Peyer's patch (tissue), 4 donors: Measurements from ENCODE around the gene OR10X1. TPM values are rescaled to one million over a fixed set of nuclear protein-coding genes. Genes with fewer than 3 reads are reported as not detected.

ENCODE experiments used
- DNase-seq, 3 donors: peaks; one replicate each; pipeline ENCODE4 v3.0.0-alpha.2; 2017 to 2019
- H3K27ac ChIP-seq, 4 donors: fragments of 200-600 bp; sonication (generic); one replicate each; pipeline ENCODE4 v1.5.1; 2016 to 2019
- H3K27me3 ChIP-seq, 2 donors: fragments of 200-600 bp; sonication (generic); one replicate each; pipeline ENCODE4 v1.5.1; 2019
- H3K36me3 ChIP-seq, 3 donors: fragments of 200-600 bp; sonication (generic); one replicate each; pipeline ENCODE4 v1.5.1; 2016 to 2019
- H3K4me1 ChIP-seq, 4 donors: fragments of 200-600 bp; sonication (generic); one replicate each; pipeline ENCODE4 v1.5.1; 2016 to 2019
- H3K4me3 ChIP-seq, 4 donors: fragments of 200-600 bp; sonication (generic); 1 replicate in 3 of 4; 2 replicates in 1 of 4; pipeline ENCODE4 v1.5.1; 2016 to 2019; ENCODE audit warnings: mild to moderate bottlenecking in 1 of 4
- H3K9me3 ChIP-seq, 4 donors: fragments of 200-600 bp; sonication (generic); one replicate each; pipeline ENCODE4 v1.5.1; 2016 to 2019; ENCODE audit warnings: mild to moderate bottlenecking in 1 of 4
- POLR2A ChIP-seq, 2 donors: fragments of 450-650 bp; IDR thresholded peaks; one replicate each; pipeline ENCODE4 v1.5.1; 2017; ENCODE audit warnings: antibody characterized with exemption in 2 of 2, mild to moderate bottlenecking in 2 of 2, moderate library complexity in 2 of 2
- total RNA-seq, 4 donors: library from RNA; depleted of rRNA; stranded (reverse); fragments of >200 nt; gene quantifications; one replicate each; pipeline ENCODE4 v1.1.0, GENCODE V29; 2016
- TF ChIP-seq, protein P1 (sequence below), 6 experiments: fragments of 450-650 bp in 4 of 6; fragments of 200-600 bp in 2 of 6; sonication (generic) in 1 of 6; IDR thresholded peaks; one replicate each; pipeline ENCODE4 v1.5.1; 2017 to 2019; ENCODE audit warnings: antibody characterized with exemption in 6 of 6, mild to moderate bottlenecking in 3 of 6, moderate library complexity in 1 of 6

The OR10X1 gene, protein sequence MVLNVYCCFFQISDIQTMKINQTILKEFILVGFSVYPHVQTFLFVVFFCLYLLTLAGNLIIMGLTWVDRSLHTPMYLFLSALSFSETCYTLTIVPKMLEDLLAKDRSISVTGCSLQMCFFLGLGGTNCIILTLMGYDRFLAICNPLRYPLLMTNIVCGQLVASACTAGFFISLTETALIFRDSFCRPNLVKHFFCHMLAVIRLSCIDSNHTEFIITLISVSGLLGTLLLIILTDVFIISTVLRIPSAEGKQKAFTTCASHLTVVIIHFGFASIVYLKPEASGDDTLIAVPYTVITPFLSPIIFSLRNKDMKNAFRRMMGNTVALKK
- total RNA-seq, result not detected

DNA sequence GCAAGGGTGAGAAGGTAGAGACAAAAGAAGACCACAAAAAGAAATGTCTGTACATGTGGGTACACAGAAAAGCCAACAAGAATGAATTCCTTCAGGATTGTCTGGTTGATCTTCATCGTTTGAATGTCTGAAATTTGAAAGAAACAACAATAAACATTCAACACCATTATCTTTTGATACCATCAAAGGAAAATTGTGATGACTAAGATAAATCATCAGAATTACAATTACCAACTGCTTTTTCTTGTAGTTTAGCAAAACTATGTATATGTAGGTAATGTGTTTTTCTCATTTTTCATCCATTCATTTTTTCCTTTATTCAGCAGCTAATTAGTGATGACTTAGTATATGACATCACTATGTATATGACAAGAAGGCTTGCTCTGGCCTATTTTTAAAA, at the start of gene OR10X1:
Gene OR10X1, minus strand, starts transcription at position 167 of the 400 bp plus-strand sequence. Its CDS starts 0 bp downstream, at position 167.
- Histone ChIP-seq H3K9me3 (no peaks in the 10 kb centered on the region), H3K36me3 (no peaks in the 10 kb centered on the region), H3K4me1 (no peaks in the 10 kb centered on the region), H3K27me3 (no peaks in the 10 kb centered on the region), H3K4me3 (no peak within 1 kb of the TSS), H3K27ac (no peak within 1 kb of the TSS)
- TF ChIP-seq, protein P1, sequence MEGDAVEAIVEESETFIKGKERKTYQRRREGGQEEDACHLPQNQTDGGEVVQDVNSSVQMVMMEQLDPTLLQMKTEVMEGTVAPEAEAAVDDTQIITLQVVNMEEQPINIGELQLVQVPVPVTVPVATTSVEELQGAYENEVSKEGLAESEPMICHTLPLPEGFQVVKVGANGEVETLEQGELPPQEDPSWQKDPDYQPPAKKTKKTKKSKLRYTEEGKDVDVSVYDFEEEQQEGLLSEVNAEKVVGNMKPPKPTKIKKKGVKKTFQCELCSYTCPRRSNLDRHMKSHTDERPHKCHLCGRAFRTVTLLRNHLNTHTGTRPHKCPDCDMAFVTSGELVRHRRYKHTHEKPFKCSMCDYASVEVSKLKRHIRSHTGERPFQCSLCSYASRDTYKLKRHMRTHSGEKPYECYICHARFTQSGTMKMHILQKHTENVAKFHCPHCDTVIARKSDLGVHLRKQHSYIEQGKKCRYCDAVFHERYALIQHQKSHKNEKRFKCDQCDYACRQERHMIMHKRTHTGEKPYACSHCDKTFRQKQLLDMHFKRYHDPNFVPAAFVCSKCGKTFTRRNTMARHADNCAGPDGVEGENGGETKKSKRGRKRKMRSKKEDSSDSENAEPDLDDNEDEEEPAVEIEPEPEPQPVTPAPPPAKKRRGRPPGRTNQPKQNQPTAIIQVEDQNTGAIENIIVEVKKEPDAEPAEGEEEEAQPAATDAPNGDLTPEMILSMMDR (IDR thresholded peaks at IDR 0.05), result no peak
- no peak for TF ChIP-seq POLR2A (IDR thresholded peaks at IDR 0.05)
- DNase-seq, result no peak

DNA sequence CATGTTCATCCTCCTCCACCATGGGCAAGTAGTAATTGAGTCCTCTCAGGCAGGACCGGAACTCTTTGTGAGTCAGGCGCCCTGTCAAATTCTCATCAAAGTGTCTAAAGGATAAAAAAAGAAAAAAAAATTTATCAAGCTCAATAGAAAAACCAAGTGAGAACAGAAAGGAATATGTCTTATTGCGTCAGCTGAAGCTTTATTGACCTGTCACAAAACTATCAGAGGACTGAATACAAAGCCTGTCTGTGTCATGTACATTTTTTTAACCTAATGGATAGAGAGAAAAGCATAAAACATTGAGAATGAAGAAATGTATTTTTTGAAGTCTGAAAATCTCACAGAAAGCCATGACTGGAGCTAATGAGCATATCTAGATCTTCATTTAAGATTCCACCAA, 34.1 kb upstream of the OR10X1 start:
- Histone ChIP-seq H3K4me3 (no peak overlapping the region), H3K27me3 (no peaks in the 10 kb centered on the region), H3K27ac (no peak overlapping the region), H3K36me3 (no peaks in the 10 kb centered on the region), H3K9me3 (no peaks in the 10 kb centered on the region), H3K4me1 (no peaks in the 10 kb centered on the region)
- DNase-seq, result no peak
- no peak for TF ChIP-seq POLR2A (IDR thresholded peaks at IDR 0.05)
- TF ChIP-seq, protein P1 (IDR thresholded peaks at IDR 0.05), result no peak

DNA sequence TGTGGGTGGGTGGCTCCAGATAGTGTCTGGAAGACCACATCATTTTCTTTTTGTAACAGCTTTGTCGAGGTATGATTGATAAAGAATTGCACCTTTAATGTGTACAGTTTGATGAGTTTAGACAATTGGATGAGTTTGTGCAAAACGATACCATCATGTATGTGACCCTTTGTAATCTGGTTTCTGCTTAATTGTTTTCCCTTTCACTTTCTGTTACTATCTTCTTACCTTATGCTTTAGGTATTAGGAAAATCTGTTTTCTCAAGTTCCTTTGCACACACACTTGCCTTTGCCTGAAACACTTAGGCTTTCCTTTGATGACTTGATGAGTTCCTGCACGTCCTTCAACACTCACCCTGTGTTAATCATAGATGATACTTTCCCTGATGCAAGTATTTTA, 32.2 kb upstream of the OR10X1 start:
- H3K4me1 ChIP-seq, result no peaks in the 10 kb centered on the region

DNA sequence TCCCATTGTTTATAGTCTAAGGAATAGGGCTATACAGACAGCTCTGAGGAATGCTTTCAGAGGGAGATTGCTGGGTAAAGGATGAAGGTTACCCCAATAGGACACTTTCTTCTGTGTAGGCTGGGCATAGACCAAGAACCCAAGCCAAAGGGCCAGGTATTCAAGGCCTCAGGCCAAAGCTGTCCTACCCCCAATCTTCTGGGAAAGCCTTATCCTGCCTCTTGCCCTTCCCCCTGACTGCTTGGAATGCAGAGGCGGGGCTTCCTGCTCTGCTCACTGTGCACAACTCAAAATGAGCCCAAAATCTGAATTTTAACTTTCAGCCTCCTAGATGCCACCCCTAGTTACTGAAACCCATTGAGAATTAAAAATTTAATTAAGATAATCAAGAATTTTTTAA, 27.6 kb upstream of the OR10X1 start:
- Histone ChIP-seq H3K4me1 (no peaks in the 10 kb centered on the region), H3K27ac (no peak overlapping the region), H3K4me3 (no peak overlapping the region), H3K36me3 (no peaks in the 10 kb centered on the region), H3K9me3 (no peaks in the 10 kb centered on the region), H3K27me3 (no peaks in the 10 kb centered on the region)
- no peak for DNase-seq
- no peak for TF ChIP-seq POLR2A (IDR thresholded peaks at IDR 0.05)
- TF ChIP-seq, protein P1 (IDR thresholded peaks at IDR 0.05), result no peak

More for the DNA sequence above, 32.2 kb upstream of the OR10X1 start:
- H3K27me3 ChIP-seq, result no peaks in the 10 kb centered on the region
- H3K9me3 ChIP-seq, result no peaks in the 10 kb centered on the region
- H3K27ac ChIP-seq, result no peak overlapping the region
- no peak for DNase-seq
- no peaks in the 10 kb centered on the region for H3K36me3 ChIP-seq
- no peak overlapping the region for H3K4me3 ChIP-seq
- TF ChIP-seq, protein P1 (IDR thresholded peaks at IDR 0.05), result no peak
- no peak for TF ChIP-seq POLR2A (IDR thresholded peaks at IDR 0.05)

DNA sequence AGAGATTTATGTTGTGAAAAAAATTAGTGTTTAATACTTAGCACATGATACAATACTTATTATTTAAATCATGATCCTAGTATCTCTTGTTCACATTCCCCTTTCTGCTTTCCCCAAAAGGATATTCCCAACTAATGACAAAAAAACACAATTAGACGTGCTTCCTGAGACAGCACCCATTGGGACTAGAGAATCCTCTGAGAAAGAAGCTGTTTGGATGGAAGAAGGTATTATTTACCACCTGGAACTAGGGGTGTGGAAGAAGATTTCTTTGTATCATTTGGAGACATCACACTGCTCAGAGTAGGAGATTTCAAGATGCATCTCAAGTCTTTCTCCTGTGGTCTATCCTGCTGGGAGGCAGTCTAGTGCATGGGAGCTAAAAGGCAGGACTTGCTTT, 25.3 kb upstream of the OR10X1 start, which contains the start of gene OR10Z1:
Gene OR10Z1, plus strand, starts transcription at position 301 of the 400 bp plus-strand sequence. CDS start 1,171 bp downstream, outside the sequence.
- DNase-seq, result no peak
- no peak for TF ChIP-seq POLR2A (IDR thresholded peaks at IDR 0.05)
- TF ChIP-seq, protein P1 (IDR thresholded peaks at IDR 0.05), result no peak
- no peaks in the 10 kb centered on the region for H3K27me3 ChIP-seq
- H3K36me3 ChIP-seq, result no peaks in the 10 kb centered on the region
- H3K9me3 ChIP-seq, result no peaks in the 10 kb centered on the region
- no peaks in the 10 kb centered on the region for H3K4me1 ChIP-seq
- H3K4me3 ChIP-seq, result no peak within 1 kb of the TSS
- no peak within 1 kb of the TSS for H3K27ac ChIP-seq
